HFFc6 (cell line): ENCODE results near the gene OTC. TPM values are rescaled to one million over a fixed set of nuclear protein-coding genes. Genes with fewer than 3 reads are reported as not detected.

Experiments
- DNase-seq: peaks from one replicate; pipeline ENCODE4 v3.0.0-alpha.2; 2018
- H3K27ac Mint-ChIP-seq: 2 replicates; pipeline ENCODE4 v1.8.0; 2020; ENCODE audit warnings: mild to moderate bottlenecking, mixed read lengths
- H3K27me3 Mint-ChIP-seq: 2 replicates; pipeline ENCODE4 v1.8.0; 2021; ENCODE audit warnings: mild to moderate bottlenecking, moderate library complexity, mixed read lengths; ENCODE audit not compliant: insufficient read depth
- H3K36me3 Mint-ChIP-seq: 2 replicates; pipeline ENCODE4 v1.8.0; 2021; ENCODE audit warnings: low read depth, mixed read lengths
- H3K4me1 Mint-ChIP-seq: 2 replicates; pipeline ENCODE4 v1.8.0; 2020; ENCODE audit warnings: low read depth, mixed read lengths
- H3K4me3 Mint-ChIP-seq: 2 replicates; pipeline ENCODE4 v1.8.0; 2020; ENCODE audit warnings: mild to moderate bottlenecking, moderate library complexity, mixed read lengths
- H3K9me3 Mint-ChIP-seq: 2 replicates; pipeline ENCODE4 v1.8.0; 2020; ENCODE audit warnings: mild to moderate bottlenecking, mixed read lengths
- CTCF ChIP-seq: fragments of 200-600 bp; sonication (generic); IDR thresholded peaks from 2 replicates; pipeline ENCODE4 v1.5.0; 2021; ENCODE audit warnings: antibody characterized with exemption, mild to moderate bottlenecking
- total RNA-seq, 6 experiments: library from RNA; stranded (reverse); fragmentation: NEBNext Ultra II Directional; extraction: Animal tissue kit (Norgen Biotek cat#: 25700); gene quantifications; 2 replicates in 1 of 6; 3 replicates in 5 of 6; pipeline ENCODE4 v1.2.3, GENCODE V29; 2021

Gene OTC
- total RNA-seq, 6 experiments from 2014 or later: not detected

GRCh38 chrX:38431525-38431924, 79.1 kb downstream of the OTC start:
- Mint-ChIP-seq H3K27ac (no peak overlapping the region), H3K4me3 (no peak overlapping the region), H3K9me3 (peaks cover 4% of the 10 kb centered on the region), H3K36me3 (no peaks in the 10 kb centered on the region), H3K4me1 (no peaks in the 10 kb centered on the region), H3K27me3 (no peaks in the 10 kb centered on the region)
- TF ChIP-seq CTCF: no peak
- DNase-seq: no peak

- Mint-ChIP-seq H3K27ac (no peak overlapping the region), H3K36me3 (no peaks in the 10 kb centered on the region), H3K9me3 (peaks cover 4% of the 10 kb centered on the region), H3K27me3 (no peaks in the 10 kb centered on the region; the same call in 1 of the 2 replicates), H3K4me3 (no peak overlapping the region), H3K4me1 (no peaks in the 10 kb centered on the region)
- DNase-seq: no peak
- TF ChIP-seq CTCF: no peak
Measured at GRCh38 chrX:38435130-38435529, 82.7 kb downstream of the OTC start.

GRCh38 chrX:38437093-38437492, 84.7 kb downstream of the OTC start:
- Mint-ChIP-seq H3K9me3 (peaks cover 4% of the 10 kb centered on the region), H3K36me3 (no peaks in the 10 kb centered on the region), H3K4me1 (no peaks in the 10 kb centered on the region), H3K27ac (no peak overlapping the region), H3K27me3 (no peaks in the 10 kb centered on the region; the same call in 1 of the 2 replicates), H3K4me3 (no peak overlapping the region)
- DNase-seq: no peak
- TF ChIP-seq CTCF: no peak

- no peaks in the 10 kb centered on the region for H3K36me3 Mint-ChIP-seq
- H3K27ac Mint-ChIP-seq: no peak overlapping the region
- no peak overlapping the region for H3K4me3 Mint-ChIP-seq
- TF ChIP-seq CTCF: no peak
- peaks cover 4% of the 10 kb centered on the region for H3K9me3 Mint-ChIP-seq
- no peaks in the 10 kb centered on the region; the same call in 1 of the 2 replicates for H3K27me3 Mint-ChIP-seq
- DNase-seq: no peak
- H3K4me1 Mint-ChIP-seq: no peaks in the 10 kb centered on the region
Measured at GRCh38 chrX:38438321-38438720, 85.9 kb downstream of the OTC start.

- Mint-ChIP-seq H3K9me3 (no peaks in the 10 kb centered on the region), H3K36me3 (no peaks in the 10 kb centered on the region), H3K4me3 (no peak overlapping the region), H3K27me3 (no peaks in the 10 kb centered on the region), H3K4me1 (no peaks in the 10 kb centered on the region), H3K27ac (no peak overlapping the region)
- no peak for TF ChIP-seq CTCF
- no peak for DNase-seq
Measured at GRCh38 chrX:38452603-38453002, 100.2 kb downstream of the OTC start.

- DNase-seq: no peak
- H3K27me3 Mint-ChIP-seq: no peaks in the 10 kb centered on the region
- no peak overlapping the region for H3K27ac Mint-ChIP-seq
- peaks cover 6% of the 10 kb centered on the region; the same call in 1 of the 2 replicates for H3K9me3 Mint-ChIP-seq
- no peaks in the 10 kb centered on the region for H3K36me3 Mint-ChIP-seq
- H3K4me1 Mint-ChIP-seq: no peaks in the 10 kb centered on the region
- no peak overlapping the region for H3K4me3 Mint-ChIP-seq
- TF ChIP-seq CTCF: no peak
Measured at GRCh38 chrX:38458071-38458470, 105.7 kb downstream of the OTC start.
